ENCODE measurements around the gene PLCD4. TPM values are rescaled to one million over a fixed set of nuclear protein-coding genes. Genes with fewer than 3 reads are reported as not detected.
A peak's percentile ranks its signal among the peaks of the same experiment; 100 is the strongest.

PLCD4 gene
- 1 to 10 TPM; 1.6 to 8.3 TPM for total RNA-seq

- ATAC-seq (ENCODE audit: insufficient number of reproducible peaks, low FRiP score, low read depth) (peak; percentile 53), DNase-seq (ENCODE audit: low spot score) (peak; percentile 10)
- no peak for TF ChIP-seq CTCF (IDR thresholded peaks at IDR 0.05)
- H3K36me3 ChIP-seq, result no peaks in the 10 kb centered on the region
- peak within 1 kb of the TSS; percentile 29 to 49 for H3K27ac ChIP-seq
- H3K27me3 ChIP-seq (replicated peaks; ENCODE audit: insufficient read depth), result no peaks in the 10 kb centered on the region
- H3K4me3 ChIP-seq, result peak within 1 kb of the TSS; percentile 57
- peaks cover 3 to 18% of the 10 kb centered on the region in 2 donors for H3K4me1 ChIP-seq (ENCODE audit: control insufficient read depth in 1 of 2, low read depth in 2 of 2)
- H3K9me3 ChIP-seq, result no peaks in the 10 kb centered on the region
These were observed at the start of gene PLCD4 for GRCh38 chr2:218607436-218608115. Gene PLCD4, plus strand, starts transcription at chr2:218607899. Its CDS starts 7,841 bp downstream, at chr2:218615740.

- H3K27me3 ChIP-seq (replicated peaks; ENCODE audit: insufficient read depth), result no peaks in the 10 kb centered on the region
- no peak for TF ChIP-seq CTCF (IDR thresholded peaks at IDR 0.05)
- no peaks in the 10 kb centered on the region for H3K4me1 ChIP-seq (ENCODE audit: control insufficient read depth in 1 of 2, low read depth in 2 of 2)
- no peak overlapping the region for H3K27ac ChIP-seq
- H3K36me3 ChIP-seq, result peaks cover 22% of the 10 kb centered on the region
- no peak overlapping the region for H3K4me3 ChIP-seq
- DNase-seq (ENCODE audit: low spot score) (no peak), ATAC-seq (ENCODE audit: insufficient number of reproducible peaks, low FRiP score, low read depth) (no peak)
- H3K9me3 ChIP-seq, result no peaks in the 10 kb centered on the region
These were observed 49.8 kb upstream of the PLCD4 start for GRCh38 chr2:218557941-218558340.

- ATAC-seq (ENCODE audit: insufficient number of reproducible peaks, low FRiP score, low read depth), result no peak
- peaks cover 20% of the 10 kb centered on the region for H3K36me3 ChIP-seq
These were observed 48.7 kb upstream of the PLCD4 start for GRCh38 chr2:218558986-218559385.

GRCh38 chr2:218564056-218564455 is 43.6 kb upstream of the PLCD4 start:
- Histone ChIP-seq H3K4me3 (no peak overlapping the region), H3K36me3 (peaks cover 16% of the 10 kb centered on the region), H3K27me3 (replicated peaks; ENCODE audit: insufficient read depth) (no peaks in the 10 kb centered on the region), H3K9me3 (no peaks in the 10 kb centered on the region), H3K27ac (no peak overlapping the region), H3K4me1 (ENCODE audit: control insufficient read depth in 1 of 2, low read depth in 2 of 2) (peaks cover 5 to 8% of the 10 kb centered on the region in 2 donors)
- no peak for ATAC-seq (ENCODE audit: insufficient number of reproducible peaks, low FRiP score, low read depth)
- DNase-seq (ENCODE audit: low spot score), result no peak
- no peak for TF ChIP-seq CTCF (IDR thresholded peaks at IDR 0.05)

More at GRCh38 chr2:218558986-218559385, 48.7 kb upstream of the PLCD4 start:
- Histone ChIP-seq H3K4me1 (ENCODE audit: control insufficient read depth in 1 of 2, low read depth in 2 of 2) (no peaks in the 10 kb centered on the region), H3K4me3 (no peak overlapping the region), H3K27me3 (replicated peaks; ENCODE audit: insufficient read depth) (no peaks in the 10 kb centered on the region), H3K27ac (no peak overlapping the region), H3K9me3 (no peaks in the 10 kb centered on the region)
- TF ChIP-seq CTCF (IDR thresholded peaks at IDR 0.05), result no peak
- no peak for DNase-seq (ENCODE audit: low spot score)

- DNase-seq (ENCODE audit: low spot score) (no peak), ATAC-seq (ENCODE audit: insufficient number of reproducible peaks, low FRiP score, low read depth) (no peak)
- H3K27ac ChIP-seq, result no peak overlapping the region
- TF ChIP-seq CTCF (IDR thresholded peaks at IDR 0.05), result no peak
- H3K9me3 ChIP-seq, result no peaks in the 10 kb centered on the region
- peaks cover 24 to 28% of the 10 kb centered on the region in 2 donors for H3K4me1 ChIP-seq (ENCODE audit: control insufficient read depth in 1 of 2, low read depth in 2 of 2)
- H3K4me3 ChIP-seq, result no peak overlapping the region
- no peaks in the 10 kb centered on the region for H3K27me3 ChIP-seq (replicated peaks; ENCODE audit: insufficient read depth)
- H3K36me3 ChIP-seq, result peaks cover 7% of the 10 kb centered on the region
These were observed 41.4 kb upstream of the PLCD4 start for GRCh38 chr2:218566296-218566695.

All from thoracic aorta (tissue), 2 donors.